ENCODE results near the gene UTP11. TPM values are rescaled to one million over a fixed set of nuclear protein-coding genes. Genes with fewer than 3 reads are reported as not detected.

Gene UTP11
- total and polyA plus RNA-seq, 2 experiments from 2014 or later: 37.1 to 51.0 TPM

GRCh38 chr1:38018864-38019343 is 6.4 kb downstream of the UTP11 start:
- no peaks in the 10 kb centered on the region for H3K27me3 ChIP-seq (replicated peaks; ENCODE audit: insufficient read depth)
- peaks cover 8% of the 10 kb centered on the region; the same call in 1 of the 2 replicates for H3F3A ChIP-seq (ENCODE audit: insufficient read depth)
- H3K36me3 ChIP-seq (ENCODE audit: low read depth): peaks cover 63% of the 10 kb centered on the region
- no peak overlapping the region for H2AFZ ChIP-seq
- DNase-seq: peak; percentile 64
- no peak overlapping the region for H3K4me2 ChIP-seq (ENCODE audit: unreplicated experiment)
- no peaks in the 10 kb centered on the region for H3K9me3 ChIP-seq (ENCODE audit: low read depth)
- H3K27ac ChIP-seq: no peak overlapping the region
- H4K20me1 ChIP-seq (ENCODE audit: insufficient read depth): no peaks in the 10 kb centered on the region
- H3K9ac ChIP-seq: no peak overlapping the region
- H3K4me1 ChIP-seq (ENCODE audit: insufficient read depth): peaks cover 9% of the 10 kb centered on the region
- no peak for TF ChIP-seq EZH2phosphoT487 (IDR thresholded peaks at IDR 0.05; ENCODE audit: insufficient read depth, low read depth)
- no peak for TF ChIP-seq EZH2 (IDR thresholded peaks at IDR 0.05; ENCODE audit: insufficient read depth, poor library complexity, severe bottlenecking)
- H3K9me2 ChIP-seq (ENCODE audit: insufficient read depth): no peaks in the 10 kb centered on the region
- H3K79me2 ChIP-seq (ENCODE audit: insufficient read depth): peaks cover 70% of the 10 kb centered on the region
- H3K4me3 ChIP-seq: no peak overlapping the region
- WGBS, 2 experiments (ENCODE audit: low coverage in 1 of 2, low lambda C conversion rate in 2 of 2, missing lambda C conversion rate in 2 of 2): 72 to 80% methylated on average over 6 of the region's 6 CpGs
- in situ Hi-C loops (cut with MboI): no loop called here

DNA sequence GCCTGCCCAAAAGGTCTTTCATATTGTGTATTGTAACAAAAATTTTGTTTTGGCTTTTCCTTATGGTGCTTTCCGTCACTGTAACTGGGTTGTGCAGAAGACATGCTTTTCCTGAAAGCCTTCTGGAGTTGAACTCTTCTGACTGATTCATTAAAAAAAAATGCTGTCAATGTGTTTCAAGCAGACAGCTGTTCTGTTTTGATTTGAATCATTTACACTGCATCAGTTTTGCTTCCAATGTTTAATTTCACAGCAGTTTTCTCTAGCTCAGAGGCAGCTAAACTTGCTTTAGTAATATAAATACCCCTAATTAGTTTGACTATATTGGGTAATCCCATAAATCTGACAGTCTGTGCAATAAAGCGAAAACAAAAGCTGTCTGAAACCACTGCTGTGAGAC is 7.9 kb downstream of the UTP11 start:
- DNase-seq: no peak
- H3K9me3 ChIP-seq (ENCODE audit: low read depth): no peaks in the 10 kb centered on the region
- H3K4me2 ChIP-seq (ENCODE audit: unreplicated experiment): no peak overlapping the region
- peaks cover 74% of the 10 kb centered on the region for H3K36me3 ChIP-seq (ENCODE audit: low read depth)
- H3F3A ChIP-seq (ENCODE audit: insufficient read depth): peaks cover 8% of the 10 kb centered on the region; the same call in 1 of the 2 replicates
- no peaks in the 10 kb centered on the region for H4K20me1 ChIP-seq (ENCODE audit: insufficient read depth)
- no peak overlapping the region for H2AFZ ChIP-seq
- WGBS, 2 experiments (ENCODE audit: low coverage in 1 of 2, low lambda C conversion rate in 2 of 2, missing lambda C conversion rate in 2 of 2): 97 to 98% methylated on average over 2 of the region's 2 CpGs
- H3K27ac ChIP-seq: no peak overlapping the region
- H3K9me2 ChIP-seq (ENCODE audit: insufficient read depth): no peaks in the 10 kb centered on the region
- no peak for TF ChIP-seq EZH2phosphoT487 (IDR thresholded peaks at IDR 0.05; ENCODE audit: insufficient read depth, low read depth)
- no peak overlapping the region for H3K9ac ChIP-seq
- in situ Hi-C loops (cut with MboI): loop anchor here (10.0 kb wide), 1 partner anchor 804 kb away; no protein-coding TSS in a partner anchor
- H3K4me1 ChIP-seq (ENCODE audit: insufficient read depth): no peaks in the 10 kb centered on the region
- H3K79me2 ChIP-seq (ENCODE audit: insufficient read depth): peaks cover 55% of the 10 kb centered on the region
- no peak overlapping the region for H3K4me3 ChIP-seq
- H3K27me3 ChIP-seq (replicated peaks; ENCODE audit: insufficient read depth): no peaks in the 10 kb centered on the region

DNA sequence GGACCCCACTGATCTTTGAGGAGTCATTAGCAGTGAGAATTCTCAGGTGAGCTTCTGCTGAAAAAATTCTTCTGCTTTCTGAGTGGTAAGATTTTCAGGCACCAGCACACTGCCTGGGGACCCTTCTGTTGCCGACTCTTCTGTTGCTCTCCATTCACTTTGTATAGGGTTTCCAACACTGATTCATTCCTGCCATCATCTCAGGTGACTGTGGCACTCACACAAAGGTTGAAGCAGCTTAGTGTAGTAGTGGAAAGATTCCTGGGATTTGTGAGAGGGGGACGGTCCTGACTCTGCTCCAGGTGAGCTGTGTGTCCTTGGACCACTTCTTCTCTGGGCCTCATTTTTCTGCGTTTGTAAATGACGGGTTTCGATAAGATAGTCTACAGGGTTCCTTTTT is 9.4 kb downstream of the UTP11 start:
- TF ChIP-seq EZH2 (IDR thresholded peaks at IDR 0.05; ENCODE audit: insufficient read depth, poor library complexity, severe bottlenecking) (no peak), EZH2phosphoT487 (IDR thresholded peaks at IDR 0.05; ENCODE audit: insufficient read depth, low read depth) (no peak)
- Histone ChIP-seq H3K4me3 (no peak overlapping the region), H4K20me1 (ENCODE audit: insufficient read depth) (no peaks in the 10 kb centered on the region), H3K9me3 (ENCODE audit: low read depth) (no peaks in the 10 kb centered on the region), H3K4me2 (ENCODE audit: unreplicated experiment) (no peak overlapping the region), H3K4me1 (ENCODE audit: insufficient read depth) (no peaks in the 10 kb centered on the region), H2AFZ (no peak overlapping the region), H3K9ac (no peak overlapping the region), H3K27me3 (replicated peaks; ENCODE audit: insufficient read depth) (no peaks in the 10 kb centered on the region), H3K9me2 (ENCODE audit: insufficient read depth) (no peaks in the 10 kb centered on the region), H3K27ac (no peak overlapping the region), H3F3A (ENCODE audit: insufficient read depth) (peaks cover 11% of the 10 kb centered on the region; the same call in 1 of the 2 replicates), H3K36me3 (ENCODE audit: low read depth) (peaks cover 66% of the 10 kb centered on the region), H3K79me2 (ENCODE audit: insufficient read depth) (peaks cover 40% of the 10 kb centered on the region)
- 95 to 98% methylated on average over 5 of the region's 5 CpGs for WGBS, 2 experiments (ENCODE audit: low coverage in 1 of 2, low lambda C conversion rate in 2 of 2, missing lambda C conversion rate in 2 of 2)
- in situ Hi-C loops (cut with MboI): loop anchor here (10.0 kb wide), 1 partner anchor 803 kb away; no protein-coding TSS in a partner anchor
- DNase-seq: no peak

DNA sequence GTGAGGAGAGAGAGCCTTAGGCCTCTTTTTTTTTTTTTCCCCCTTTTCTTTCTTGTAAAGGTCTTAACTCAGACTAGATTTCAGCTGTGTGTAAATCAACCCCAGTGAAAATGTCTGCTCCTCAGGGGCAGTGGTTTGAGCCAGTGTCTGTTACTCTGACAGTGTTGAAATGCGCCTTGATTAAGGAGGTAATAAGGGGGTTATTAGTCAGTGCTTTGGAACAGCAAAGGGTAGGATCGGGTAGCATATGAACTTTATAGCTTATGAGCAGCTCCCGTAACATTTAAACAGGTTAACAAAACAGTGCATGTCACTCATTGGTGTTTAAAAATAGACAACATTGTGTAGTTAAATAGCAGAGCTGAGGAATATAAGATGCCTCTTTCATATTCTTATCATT is 10.3 kb downstream of the UTP11 start:
- 79 to 82% methylated on average over 3 of the region's 3 CpGs for WGBS, 2 experiments (ENCODE audit: low coverage in 1 of 2, low lambda C conversion rate in 2 of 2, missing lambda C conversion rate in 2 of 2)
- TF ChIP-seq EZH2 (IDR thresholded peaks at IDR 0.05; ENCODE audit: insufficient read depth, poor library complexity, severe bottlenecking) (no peak), EZH2phosphoT487 (IDR thresholded peaks at IDR 0.05; ENCODE audit: insufficient read depth, low read depth) (no peak)
- H3K9ac ChIP-seq: no peak overlapping the region
- no peak overlapping the region for H3K4me3 ChIP-seq
- in situ Hi-C loops (cut with MboI): loop anchor here (10.0 kb wide), 1 partner anchor 802 kb away; no protein-coding TSS in a partner anchor
- H3K9me3 ChIP-seq (ENCODE audit: low read depth): no peaks in the 10 kb centered on the region
- DNase-seq: no peak
- H3K79me2 ChIP-seq (ENCODE audit: insufficient read depth): peaks cover 31% of the 10 kb centered on the region
- no peak overlapping the region for H3K4me2 ChIP-seq (ENCODE audit: unreplicated experiment)
- no peak overlapping the region for H2AFZ ChIP-seq
- no peaks in the 10 kb centered on the region for H3K27me3 ChIP-seq (replicated peaks; ENCODE audit: insufficient read depth)
- peaks cover 17% of the 10 kb centered on the region; the same call in 1 of the 2 replicates for H3F3A ChIP-seq (ENCODE audit: insufficient read depth)
- no peaks in the 10 kb centered on the region for H3K4me1 ChIP-seq (ENCODE audit: insufficient read depth)
- H3K36me3 ChIP-seq (ENCODE audit: low read depth): peaks cover 58% of the 10 kb centered on the region
- H4K20me1 ChIP-seq (ENCODE audit: insufficient read depth): no peaks in the 10 kb centered on the region
- H3K27ac ChIP-seq: no peak overlapping the region
- no peaks in the 10 kb centered on the region for H3K9me2 ChIP-seq (ENCODE audit: insufficient read depth)

All from GM23248 (cell line).